Endothelial cell of umbilical vein (primary cell): ENCODE results near the gene OR6Q1.

Source experiments
- CTCF ChIP-seq, 2 donors: IDR thresholded peaks; 1 replicate in 1 of 2; 2 replicates in 1 of 2; pipeline ENCODE4 v1.5.1; 2011; ENCODE audit warnings: low read length in 2 of 2, mild to moderate bottlenecking in 2 of 2, moderate library complexity in 2 of 2, control low read depth in 1 of 2, inconsistent platforms in 1 of 2, low read depth in 1 of 2; ENCODE audit not compliant: insufficient read depth in 1 of 2; ENCODE audit errors: extremely low read depth in 1 of 2
- EZH2 ChIP-seq: IDR thresholded peaks from 2 replicates; pipeline ENCODE4 v1.6.1; 2012; ENCODE audit warnings: borderline replicate concordance, low read depth, mild to moderate bottlenecking, moderate library complexity, low read length, inconsistent platforms; ENCODE audit not compliant: severe bottlenecking

GRCh38 chr11:58039589-58039988, 8.8 kb downstream of the OR6Q1 start:
- no peak for TF ChIP-seq EZH2
- TF ChIP-seq CTCF (IDR thresholded peaks at IDR 0.05; ENCODE audit: extremely low read depth in 1 of 2, insufficient read depth in 1 of 2, low read depth in 1 of 2, low read length in 2 of 2), result no peak
